Measurements from ENCODE around the gene RGS19.

DNA sequence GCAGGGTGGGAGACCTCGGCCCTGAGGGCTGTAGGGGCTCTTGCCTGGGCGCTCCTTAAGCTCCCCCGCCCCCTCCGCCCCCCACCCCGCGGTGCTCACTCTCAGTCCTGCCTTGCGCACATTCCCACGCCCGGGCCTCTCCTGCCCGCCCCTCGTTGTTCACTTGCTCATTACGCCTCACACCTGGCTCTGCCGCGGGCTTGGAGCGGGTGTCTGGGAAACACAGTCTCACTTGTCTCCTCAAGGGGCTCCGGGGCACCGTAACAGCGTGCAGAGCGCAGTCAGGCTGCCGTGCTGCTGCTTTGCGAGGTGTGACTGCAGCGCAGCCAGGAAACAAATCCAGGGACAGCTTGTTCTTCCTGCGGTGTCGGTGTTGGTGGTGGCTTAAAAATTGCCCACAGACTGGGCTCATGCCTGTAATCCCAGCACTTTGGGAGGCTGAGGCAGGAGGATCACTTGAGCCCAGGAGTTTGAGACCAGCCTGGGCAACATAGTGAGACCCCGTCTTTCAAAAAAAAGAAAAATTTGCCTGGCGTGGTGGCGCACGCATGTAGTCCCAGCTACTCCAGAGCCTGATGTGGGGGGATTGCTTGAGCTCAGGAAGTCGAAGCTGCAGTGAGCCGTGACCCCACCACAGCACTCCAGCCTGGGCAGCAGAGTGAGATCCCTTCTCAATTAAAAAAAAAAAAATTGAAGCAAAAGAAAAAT lies 23.5 kb upstream of the RGS19 start:
- TF ChIP-seq, protein P1, sequence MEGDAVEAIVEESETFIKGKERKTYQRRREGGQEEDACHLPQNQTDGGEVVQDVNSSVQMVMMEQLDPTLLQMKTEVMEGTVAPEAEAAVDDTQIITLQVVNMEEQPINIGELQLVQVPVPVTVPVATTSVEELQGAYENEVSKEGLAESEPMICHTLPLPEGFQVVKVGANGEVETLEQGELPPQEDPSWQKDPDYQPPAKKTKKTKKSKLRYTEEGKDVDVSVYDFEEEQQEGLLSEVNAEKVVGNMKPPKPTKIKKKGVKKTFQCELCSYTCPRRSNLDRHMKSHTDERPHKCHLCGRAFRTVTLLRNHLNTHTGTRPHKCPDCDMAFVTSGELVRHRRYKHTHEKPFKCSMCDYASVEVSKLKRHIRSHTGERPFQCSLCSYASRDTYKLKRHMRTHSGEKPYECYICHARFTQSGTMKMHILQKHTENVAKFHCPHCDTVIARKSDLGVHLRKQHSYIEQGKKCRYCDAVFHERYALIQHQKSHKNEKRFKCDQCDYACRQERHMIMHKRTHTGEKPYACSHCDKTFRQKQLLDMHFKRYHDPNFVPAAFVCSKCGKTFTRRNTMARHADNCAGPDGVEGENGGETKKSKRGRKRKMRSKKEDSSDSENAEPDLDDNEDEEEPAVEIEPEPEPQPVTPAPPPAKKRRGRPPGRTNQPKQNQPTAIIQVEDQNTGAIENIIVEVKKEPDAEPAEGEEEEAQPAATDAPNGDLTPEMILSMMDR (conservative IDR thresholded peaks at IDR 0.05; ENCODE audit: low read depth, low read length): no peak
- no peak for TF ChIP-seq EZH2 (IDR thresholded peaks at IDR 0.05; ENCODE audit: borderline replicate concordance, low read depth, low read length, poor library complexity, severe bottlenecking)
